MM.1S (cell line): ENCODE results near the gene CD163.

Source experiments
- DNase-seq: peaks from one replicate; pipeline ENCODE4 v3.0.0-alpha.2; 2015
- H2AFZ ChIP-seq: fragments of 300-600 bp; sonication (generic); 2 replicates; pipeline ENCODE4 v1.6.0; 2016; ENCODE audit warnings: antibody characterized with exemption, low read length
- H3F3A ChIP-seq: fragments of 300-600 bp; sonication (generic); 2 replicates; pipeline ENCODE4 v1.6.1; 2016; ENCODE audit warnings: mild to moderate bottlenecking, antibody characterized with exemption, low read length, moderate library complexity, mixed read lengths; ENCODE audit not compliant: insufficient read depth
- H3K27ac ChIP-seq: fragments of 300-600 bp; sonication (generic); 2 replicates; pipeline ENCODE4 v1.5.1; 2016; ENCODE audit warnings: mild to moderate bottlenecking, low read length
- H3K27me3 ChIP-seq: fragments of 300-600 bp; sonication (generic); replicated peaks from 2 replicates; pipeline ENCODE4 v1.6.0; 2016; ENCODE audit warnings: low read length; ENCODE audit not compliant: insufficient read depth
- H3K36me3 ChIP-seq: fragments of 300-600 bp; sonication (generic); replicated peaks from 2 replicates; pipeline ENCODE4 v1.6.1; 2016; ENCODE audit warnings: mild to moderate bottlenecking, low read length, mixed read lengths; ENCODE audit not compliant: insufficient read depth
- H3K4me1 ChIP-seq: fragments of 300-600 bp; sonication (generic); 2 replicates; pipeline ENCODE4 v1.6.1; 2016; ENCODE audit warnings: low read length, mixed read lengths
- H3K4me2 ChIP-seq: fragments of 300-600 bp; sonication (generic); 2 replicates; pipeline ENCODE4 v1.6.0; 2016; ENCODE audit warnings: low read depth, low read length
- H3K4me3 ChIP-seq: fragments of 300-600 bp; sonication (generic); 2 replicates; pipeline ENCODE4 v1.5.1; 2016; ENCODE audit warnings: low read length, mixed read lengths
- H3K79me2 ChIP-seq: fragments of 300-600 bp; sonication (generic); 2 replicates; pipeline ENCODE4 v1.6.1; 2016; ENCODE audit warnings: mixed run types, low read length, mixed read lengths
- H3K9ac ChIP-seq: fragments of 300-600 bp; sonication (generic); 2 replicates; pipeline ENCODE4 v1.6.1; 2016; ENCODE audit warnings: low read length, mixed read lengths
- H3K9me2 ChIP-seq: fragments of 300-600 bp; sonication (generic); replicated peaks from 2 replicates; pipeline ENCODE4 v1.6.1; 2016; ENCODE audit warnings: mild to moderate bottlenecking, low read length, mixed read lengths; ENCODE audit not compliant: insufficient read depth
- H3K9me3 ChIP-seq: fragments of 300-600 bp; sonication (generic); replicated peaks from 2 replicates; pipeline ENCODE4 v1.6.1; 2016; ENCODE audit warnings: mild to moderate bottlenecking, low read length, mixed read lengths; ENCODE audit not compliant: insufficient read depth
- H4K20me1 ChIP-seq: fragments of 300-600 bp; sonication (generic); 2 replicates; pipeline ENCODE4 v1.6.1; 2016; ENCODE audit warnings: mild to moderate bottlenecking, low read length, moderate library complexity, mixed read lengths; ENCODE audit not compliant: insufficient read depth
- EZH2 ChIP-seq: fragments of 300-600 bp; sonication (generic); optimal IDR thresholded peaks from 2 replicates; pipeline ENCODE3; 2017; ENCODE audit warnings: low read depth, mild to moderate bottlenecking, antibody characterized with exemption, low read length, mixed read lengths
- EZH2phosphoT487 ChIP-seq: fragments of 300-600 bp; sonication (generic); IDR thresholded peaks from 2 replicates; pipeline ENCODE4 v1.6.1; 2018; ENCODE audit warnings: antibody characterized with exemption, low read length
- TF ChIP-seq, protein P1 (sequence below): fragments of 300-600 bp; sonication (generic); IDR thresholded peaks from 2 replicates; pipeline ENCODE4 v1.5.1; 2016; ENCODE audit warnings: antibody characterized with exemption, low read length, mixed read lengths

The CD163 gene

GRCh38 chr12:7496451-7496850 lies 7.1 kb downstream of the CD163 start:
- no peaks in the 10 kb centered on the region for H4K20me1 ChIP-seq
- no peaks in the 10 kb centered on the region for H3K9me2 ChIP-seq
- H3K4me2 ChIP-seq: no peak overlapping the region
- H3K4me1 ChIP-seq: no peaks in the 10 kb centered on the region
- no peak overlapping the region for H2AFZ ChIP-seq
- no peak overlapping the region for H3K9ac ChIP-seq
- H3K36me3 ChIP-seq: no peaks in the 10 kb centered on the region
- no peaks in the 10 kb centered on the region for H3K27me3 ChIP-seq
- H3F3A ChIP-seq: no peaks in the 10 kb centered on the region
- no peak overlapping the region for H3K27ac ChIP-seq
- DNase-seq: no peak
- no peaks in the 10 kb centered on the region for H3K79me2 ChIP-seq
- H3K9me3 ChIP-seq: no peaks in the 10 kb centered on the region
- TF ChIP-seq, protein P1, sequence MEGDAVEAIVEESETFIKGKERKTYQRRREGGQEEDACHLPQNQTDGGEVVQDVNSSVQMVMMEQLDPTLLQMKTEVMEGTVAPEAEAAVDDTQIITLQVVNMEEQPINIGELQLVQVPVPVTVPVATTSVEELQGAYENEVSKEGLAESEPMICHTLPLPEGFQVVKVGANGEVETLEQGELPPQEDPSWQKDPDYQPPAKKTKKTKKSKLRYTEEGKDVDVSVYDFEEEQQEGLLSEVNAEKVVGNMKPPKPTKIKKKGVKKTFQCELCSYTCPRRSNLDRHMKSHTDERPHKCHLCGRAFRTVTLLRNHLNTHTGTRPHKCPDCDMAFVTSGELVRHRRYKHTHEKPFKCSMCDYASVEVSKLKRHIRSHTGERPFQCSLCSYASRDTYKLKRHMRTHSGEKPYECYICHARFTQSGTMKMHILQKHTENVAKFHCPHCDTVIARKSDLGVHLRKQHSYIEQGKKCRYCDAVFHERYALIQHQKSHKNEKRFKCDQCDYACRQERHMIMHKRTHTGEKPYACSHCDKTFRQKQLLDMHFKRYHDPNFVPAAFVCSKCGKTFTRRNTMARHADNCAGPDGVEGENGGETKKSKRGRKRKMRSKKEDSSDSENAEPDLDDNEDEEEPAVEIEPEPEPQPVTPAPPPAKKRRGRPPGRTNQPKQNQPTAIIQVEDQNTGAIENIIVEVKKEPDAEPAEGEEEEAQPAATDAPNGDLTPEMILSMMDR: no peak
- TF ChIP-seq EZH2 (no peak), EZH2phosphoT487 (no peak)
- no peak overlapping the region for H3K4me3 ChIP-seq

GRCh38 chr12:7495136-7495535 lies 8.4 kb downstream of the CD163 start:
- no peaks in the 10 kb centered on the region for H3K79me2 ChIP-seq
- no peak overlapping the region for H3K27ac ChIP-seq
- TF ChIP-seq, protein P1: no peak
- TF ChIP-seq EZH2 (no peak), EZH2phosphoT487 (no peak)
- no peak overlapping the region for H3K9ac ChIP-seq
- H3K4me3 ChIP-seq: no peak overlapping the region
- no peaks in the 10 kb centered on the region for H3K4me1 ChIP-seq
- no peaks in the 10 kb centered on the region for H3F3A ChIP-seq
- H3K4me2 ChIP-seq: no peak overlapping the region
- H4K20me1 ChIP-seq: no peaks in the 10 kb centered on the region
- H2AFZ ChIP-seq: no peak overlapping the region
- H3K27me3 ChIP-seq: no peaks in the 10 kb centered on the region
- DNase-seq: no peak
- no peaks in the 10 kb centered on the region for H3K9me3 ChIP-seq
- H3K9me2 ChIP-seq: no peaks in the 10 kb centered on the region
- H3K36me3 ChIP-seq: no peaks in the 10 kb centered on the region

GRCh38 chr12:7493006-7493405 lies 10.6 kb downstream of the CD163 start:
- no peak overlapping the region for H3K4me3 ChIP-seq
- no peaks in the 10 kb centered on the region for H3K9me3 ChIP-seq
- H3K4me1 ChIP-seq: no peaks in the 10 kb centered on the region
- no peaks in the 10 kb centered on the region for H3F3A ChIP-seq
- no peaks in the 10 kb centered on the region for H3K36me3 ChIP-seq
- no peaks in the 10 kb centered on the region for H3K9me2 ChIP-seq
- no peak overlapping the region for H2AFZ ChIP-seq
- no peak overlapping the region for H3K4me2 ChIP-seq
- no peaks in the 10 kb centered on the region for H3K79me2 ChIP-seq
- H3K9ac ChIP-seq: no peak overlapping the region
- H4K20me1 ChIP-seq: no peaks in the 10 kb centered on the region
- no peaks in the 10 kb centered on the region for H3K27me3 ChIP-seq
- TF ChIP-seq EZH2: no peak
- no peak for TF ChIP-seq EZH2phosphoT487
- TF ChIP-seq, protein P1: no peak
- no peak overlapping the region for H3K27ac ChIP-seq
- DNase-seq: no peak
